HL-60 (cell line): Measurements from ENCODE around the gene ADGRG6.

Source experiments
- GABPA ChIP-seq: IDR thresholded peaks from 2 replicates; pipeline ENCODE4 v1.6.1; 2012; ENCODE audit warnings: low read depth
- POLR2AphosphoS5 ChIP-seq: IDR thresholded peaks from 2 replicates; pipeline ENCODE4 v1.6.1; 2012; ENCODE audit warnings: low read depth
- SPI1 ChIP-seq: IDR thresholded peaks from 2 replicates; pipeline ENCODE4 v1.6.1; 2012; ENCODE audit warnings: low read depth, mild to moderate bottlenecking, borderline replicate concordance
- TF ChIP-seq, protein P1 (sequence below): IDR thresholded peaks from 2 replicates; pipeline ENCODE4 v1.6.1; 2012; ENCODE audit warnings: low read depth; ENCODE audit not compliant: insufficient replicate concordance
- TF ChIP-seq, protein P2 (sequence below): IDR thresholded peaks from one replicate; pipeline ENCODE4 v1.5.1; 2011; ENCODE audit warnings: low read length, control low read depth, inconsistent platforms; ENCODE audit not compliant: insufficient read depth

DNA sequence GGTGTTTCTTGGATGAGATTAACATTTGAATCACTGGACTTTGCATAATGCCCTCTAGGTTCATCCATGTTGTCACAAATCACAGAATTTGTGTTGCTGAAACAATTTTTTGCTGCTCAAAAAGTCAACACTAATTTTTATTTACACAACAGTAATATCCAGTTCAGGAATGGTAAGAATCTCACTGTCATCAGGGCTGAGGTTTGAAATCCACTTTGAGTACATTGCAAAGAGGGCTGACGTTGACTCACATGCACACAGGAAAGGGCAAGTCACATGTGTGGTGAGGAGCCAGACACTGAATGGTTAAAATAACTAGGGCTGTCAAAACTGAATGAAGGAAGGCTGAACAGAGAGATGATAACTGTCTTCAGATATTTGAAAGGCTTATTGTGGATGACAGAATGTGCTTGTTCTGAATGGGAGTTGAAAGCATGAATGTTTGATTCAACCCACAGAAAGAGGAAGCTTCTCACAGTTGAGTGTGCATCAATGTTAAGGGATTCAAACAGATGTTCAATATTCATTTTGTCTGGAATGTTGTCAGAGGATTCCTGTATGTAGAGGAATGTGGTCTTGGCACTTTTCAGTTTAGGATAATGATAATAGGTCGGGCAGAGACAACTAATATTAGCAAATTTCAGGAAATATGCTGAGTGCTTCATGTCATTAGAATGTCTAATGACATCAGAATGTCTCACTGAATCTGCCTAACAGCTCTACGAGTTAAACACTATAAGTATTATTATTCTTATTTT lies 3.6 kb upstream of the ADGRG6 start:
- TF ChIP-seq, protein P1, sequence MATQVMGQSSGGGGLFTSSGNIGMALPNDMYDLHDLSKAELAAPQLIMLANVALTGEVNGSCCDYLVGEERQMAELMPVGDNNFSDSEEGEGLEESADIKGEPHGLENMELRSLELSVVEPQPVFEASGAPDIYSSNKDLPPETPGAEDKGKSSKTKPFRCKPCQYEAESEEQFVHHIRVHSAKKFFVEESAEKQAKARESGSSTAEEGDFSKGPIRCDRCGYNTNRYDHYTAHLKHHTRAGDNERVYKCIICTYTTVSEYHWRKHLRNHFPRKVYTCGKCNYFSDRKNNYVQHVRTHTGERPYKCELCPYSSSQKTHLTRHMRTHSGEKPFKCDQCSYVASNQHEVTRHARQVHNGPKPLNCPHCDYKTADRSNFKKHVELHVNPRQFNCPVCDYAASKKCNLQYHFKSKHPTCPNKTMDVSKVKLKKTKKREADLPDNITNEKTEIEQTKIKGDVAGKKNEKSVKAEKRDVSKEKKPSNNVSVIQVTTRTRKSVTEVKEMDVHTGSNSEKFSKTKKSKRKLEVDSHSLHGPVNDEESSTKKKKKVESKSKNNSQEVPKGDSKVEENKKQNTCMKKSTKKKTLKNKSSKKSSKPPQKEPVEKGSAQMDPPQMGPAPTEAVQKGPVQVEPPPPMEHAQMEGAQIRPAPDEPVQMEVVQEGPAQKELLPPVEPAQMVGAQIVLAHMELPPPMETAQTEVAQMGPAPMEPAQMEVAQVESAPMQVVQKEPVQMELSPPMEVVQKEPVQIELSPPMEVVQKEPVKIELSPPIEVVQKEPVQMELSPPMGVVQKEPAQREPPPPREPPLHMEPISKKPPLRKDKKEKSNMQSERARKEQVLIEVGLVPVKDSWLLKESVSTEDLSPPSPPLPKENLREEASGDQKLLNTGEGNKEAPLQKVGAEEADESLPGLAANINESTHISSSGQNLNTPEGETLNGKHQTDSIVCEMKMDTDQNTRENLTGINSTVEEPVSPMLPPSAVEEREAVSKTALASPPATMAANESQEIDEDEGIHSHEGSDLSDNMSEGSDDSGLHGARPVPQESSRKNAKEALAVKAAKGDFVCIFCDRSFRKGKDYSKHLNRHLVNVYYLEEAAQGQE, result no peak
- TF ChIP-seq, protein P2, sequence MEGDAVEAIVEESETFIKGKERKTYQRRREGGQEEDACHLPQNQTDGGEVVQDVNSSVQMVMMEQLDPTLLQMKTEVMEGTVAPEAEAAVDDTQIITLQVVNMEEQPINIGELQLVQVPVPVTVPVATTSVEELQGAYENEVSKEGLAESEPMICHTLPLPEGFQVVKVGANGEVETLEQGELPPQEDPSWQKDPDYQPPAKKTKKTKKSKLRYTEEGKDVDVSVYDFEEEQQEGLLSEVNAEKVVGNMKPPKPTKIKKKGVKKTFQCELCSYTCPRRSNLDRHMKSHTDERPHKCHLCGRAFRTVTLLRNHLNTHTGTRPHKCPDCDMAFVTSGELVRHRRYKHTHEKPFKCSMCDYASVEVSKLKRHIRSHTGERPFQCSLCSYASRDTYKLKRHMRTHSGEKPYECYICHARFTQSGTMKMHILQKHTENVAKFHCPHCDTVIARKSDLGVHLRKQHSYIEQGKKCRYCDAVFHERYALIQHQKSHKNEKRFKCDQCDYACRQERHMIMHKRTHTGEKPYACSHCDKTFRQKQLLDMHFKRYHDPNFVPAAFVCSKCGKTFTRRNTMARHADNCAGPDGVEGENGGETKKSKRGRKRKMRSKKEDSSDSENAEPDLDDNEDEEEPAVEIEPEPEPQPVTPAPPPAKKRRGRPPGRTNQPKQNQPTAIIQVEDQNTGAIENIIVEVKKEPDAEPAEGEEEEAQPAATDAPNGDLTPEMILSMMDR, result no peak
- no peak for TF ChIP-seq POLR2AphosphoS5
- no peak for TF ChIP-seq SPI1
- TF ChIP-seq GABPA, result no peak
